Neural progenitor cell (in vitro differentiated cells): ENCODE measurements around the gene ART1. TPM values are rescaled to one million over a fixed set of nuclear protein-coding genes. Genes with fewer than 3 reads are reported as not detected.

Experiments used
- DNase-seq: peaks from one replicate; pipeline ENCODE4 v3.0.0-alpha.2; 2016; ENCODE audit warnings: low spot score
- H2AFZ ChIP-seq: fragments of 200-600 bp; sonication (generic); replicated peaks from 2 replicates; pipeline ENCODE4 v1.6.1; 2016; ENCODE audit warnings: antibody characterized with exemption
- H3F3A ChIP-seq: fragments of 200-600 bp; sonication (generic); 2 replicates; pipeline ENCODE4 v1.6.1; 2016; ENCODE audit warnings: antibody characterized with exemption, low read depth
- H3K27ac ChIP-seq: fragments of 200-600 bp; sonication (generic); 2 replicates; pipeline ENCODE4 v1.5.1; 2016; ENCODE audit warnings: mild to moderate bottlenecking
- H3K27me3 ChIP-seq: fragments of 200-600 bp; sonication (generic); 2 replicates; pipeline ENCODE4 v1.6.1; 2016; ENCODE audit warnings: mild to moderate bottlenecking, moderate library complexity
- H3K36me3 ChIP-seq: fragments of 200-600 bp; sonication (generic); 2 replicates; pipeline ENCODE4 v1.5.1; 2016
- H3K4me1 ChIP-seq: fragments of 200-600 bp; sonication (generic); 2 replicates; pipeline ENCODE4 v1.6.1; 2016; ENCODE audit warnings: mixed run types
- H3K4me2 ChIP-seq: fragments of 200-600 bp; sonication (generic); 2 replicates; pipeline ENCODE4 v1.6.1; 2016
- H3K4me3 ChIP-seq: fragments of 200-600 bp; sonication (generic); 2 replicates; pipeline ENCODE4 v1.5.1; 2016
- H3K79me2 ChIP-seq: fragments of 200-600 bp; sonication (generic); 2 replicates; pipeline ENCODE4 v1.6.1; 2016; ENCODE audit warnings: low read depth
- H3K9ac ChIP-seq: fragments of 200-600 bp; sonication (generic); 2 replicates; pipeline ENCODE4 v1.6.1; 2016
- H3K9me3 ChIP-seq: fragments of 200-600 bp; sonication (generic); 2 replicates; pipeline ENCODE4 v1.5.1; 2016; ENCODE audit warnings: low read depth
- H4K20me1 ChIP-seq: fragments of 200-600 bp; sonication (generic); 2 replicates; pipeline ENCODE4 v1.6.1; 2016; ENCODE audit warnings: low read depth
- H3K27ac Mint-ChIP-seq: 3 replicates; pipeline ENCODE4 v1.8.0; 2021; ENCODE audit warnings: mixed read lengths
- H3K27me3 Mint-ChIP-seq: 2 replicates; pipeline ENCODE4 v1.8.0; 2022; ENCODE audit warnings: low read depth, mild to moderate bottlenecking, inconsistent platforms, moderate library complexity, mixed read lengths; ENCODE audit not compliant: insufficient read depth
- H3K36me3 Mint-ChIP-seq: 3 replicates; pipeline ENCODE4 v1.8.0; 2021; ENCODE audit warnings: mixed read lengths
- H3K4me1 Mint-ChIP-seq: 3 replicates; pipeline ENCODE4 v1.8.0; 2021; ENCODE audit warnings: mixed read lengths
- H3K4me3 Mint-ChIP-seq: 3 replicates; pipeline ENCODE4 v1.8.0; 2021; ENCODE audit warnings: mild to moderate bottlenecking, moderate library complexity, mixed read lengths
- H3K9me3 Mint-ChIP-seq: 3 replicates; pipeline ENCODE4 v1.8.0; 2020; ENCODE audit warnings: mixed read lengths
- CTCF ChIP-seq: fragments of 200-600 bp; sonication (generic); IDR thresholded peaks from 2 replicates; pipeline ENCODE4 v1.5.1; 2017; ENCODE audit warnings: antibody characterized with exemption, mild to moderate bottlenecking
- EZH2 ChIP-seq: fragments of 200-600 bp; sonication (generic); IDR thresholded peaks from 2 replicates; pipeline ENCODE4 v1.6.1; 2017; ENCODE audit warnings: antibody characterized with exemption, mild to moderate bottlenecking, moderate library complexity
- EZH2phosphoT487 ChIP-seq: fragments of 200-600 bp; sonication (generic); IDR thresholded peaks from 2 replicates; pipeline ENCODE4 v1.6.1; 2017; ENCODE audit warnings: antibody characterized with exemption
- total RNA-seq: library from RNA; depleted of rRNA; stranded (reverse); fragments of >200 nt; gene quantifications from 2 replicates; pipeline ENCODE4 v1.2.3, GENCODE V29; 2015; ENCODE audit warnings: low replicate concordance

The ART1 gene
- total RNA-seq, 1 donor from 2014 or later: not detected

- H3F3A ChIP-seq: no peaks in the 10 kb centered on the region
- no peak overlapping the region for H2AFZ ChIP-seq
- H3K36me3 ChIP-seq: peaks cover 35% of the 10 kb centered on the region
- H4K20me1 ChIP-seq: no peaks in the 10 kb centered on the region
- H3K27me3 Mint-ChIP-seq: peaks cover 6% of the 10 kb centered on the region
- no peak overlapping the region for H3K27ac ChIP-seq
- no peaks in the 10 kb centered on the region for H3K9me3 ChIP-seq
- no peak overlapping the region for H3K9ac ChIP-seq
- no peaks in the 10 kb centered on the region for H3K79me2 ChIP-seq
- no peak for DNase-seq
- H3K27me3 ChIP-seq: no peaks in the 10 kb centered on the region
- H3K27ac Mint-ChIP-seq: no peak overlapping the region
- H3K4me3 ChIP-seq: no peak overlapping the region
- H3K9me3 Mint-ChIP-seq: no peaks in the 10 kb centered on the region
- peaks cover 57% of the 10 kb centered on the region for H3K36me3 Mint-ChIP-seq
- no peaks in the 10 kb centered on the region for H3K4me1 ChIP-seq
- H3K4me3 Mint-ChIP-seq: no peak overlapping the region
- peaks cover 3% of the 10 kb centered on the region for H3K4me1 Mint-ChIP-seq
- TF ChIP-seq EZH2phosphoT487: no peak
- no peak for TF ChIP-seq EZH2
- TF ChIP-seq CTCF: no peak
- H3K4me2 ChIP-seq: no peak overlapping the region
These were observed 34.1 kb downstream of the ART1 start for GRCh38 chr11:3679077-3679476.

- H3K4me1 Mint-ChIP-seq: no peaks in the 10 kb centered on the region
- Histone ChIP-seq H3K4me2 (no peak overlapping the region), H3K4me3 (no peak overlapping the region), H3K27me3 (no peaks in the 10 kb centered on the region), H3K79me2 (no peaks in the 10 kb centered on the region), H2AFZ (no peak overlapping the region), H3K27ac (no peak overlapping the region), H4K20me1 (peaks cover 4% of the 10 kb centered on the region), H3K9ac (no peak overlapping the region), H3K4me1 (no peaks in the 10 kb centered on the region), H3K36me3 (peaks cover 40% of the 10 kb centered on the region), H3K9me3 (no peaks in the 10 kb centered on the region), H3F3A (no peaks in the 10 kb centered on the region)
- no peak for TF ChIP-seq CTCF
- TF ChIP-seq EZH2phosphoT487: no peak
- no peak for TF ChIP-seq EZH2
- H3K4me3 Mint-ChIP-seq: no peak overlapping the region
- no peak for DNase-seq
- H3K27me3 Mint-ChIP-seq: peaks cover 6% of the 10 kb centered on the region
- no peaks in the 10 kb centered on the region for H3K9me3 Mint-ChIP-seq
- no peak overlapping the region for H3K27ac Mint-ChIP-seq
- H3K36me3 Mint-ChIP-seq: peaks cover 56% of the 10 kb centered on the region
These were observed 38.1 kb downstream of the ART1 start for GRCh38 chr11:3683039-3683438.

- no peak overlapping the region for H3K9ac ChIP-seq
- no peak for TF ChIP-seq EZH2
- TF ChIP-seq CTCF: no peak
- no peak for TF ChIP-seq EZH2phosphoT487
- H3K27ac Mint-ChIP-seq: no peak overlapping the region
- no peaks in the 10 kb centered on the region for H3K4me1 ChIP-seq
- no peak for DNase-seq
- peaks cover 50% of the 10 kb centered on the region for H3K36me3 Mint-ChIP-seq
- H3F3A ChIP-seq: no peaks in the 10 kb centered on the region
- no peaks in the 10 kb centered on the region for H3K9me3 Mint-ChIP-seq
- no peak overlapping the region for H3K4me3 ChIP-seq
- no peaks in the 10 kb centered on the region for H3K79me2 ChIP-seq
- H3K27me3 Mint-ChIP-seq: peaks cover 6% of the 10 kb centered on the region
- H3K27ac ChIP-seq: no peak overlapping the region
- H3K9me3 ChIP-seq: no peaks in the 10 kb centered on the region
- no peaks in the 10 kb centered on the region for H3K4me1 Mint-ChIP-seq
- no peak overlapping the region for H3K4me3 Mint-ChIP-seq
- H2AFZ ChIP-seq: no peak overlapping the region
- peaks cover 40% of the 10 kb centered on the region for H3K36me3 ChIP-seq
- H3K27me3 ChIP-seq: no peaks in the 10 kb centered on the region
- peaks cover 4% of the 10 kb centered on the region for H4K20me1 ChIP-seq
- H3K4me2 ChIP-seq: no peak overlapping the region
These were observed 39.3 kb downstream of the ART1 start for GRCh38 chr11:3684129-3684818.
